ENCODE results near the gene HBP1.
"Not testable (repeated sequence)": the region's sequence is repeated elsewhere in the genome, so short reads cannot be mapped to it uniquely, and the experiment has no call there.

The HBP1 gene

DNA sequence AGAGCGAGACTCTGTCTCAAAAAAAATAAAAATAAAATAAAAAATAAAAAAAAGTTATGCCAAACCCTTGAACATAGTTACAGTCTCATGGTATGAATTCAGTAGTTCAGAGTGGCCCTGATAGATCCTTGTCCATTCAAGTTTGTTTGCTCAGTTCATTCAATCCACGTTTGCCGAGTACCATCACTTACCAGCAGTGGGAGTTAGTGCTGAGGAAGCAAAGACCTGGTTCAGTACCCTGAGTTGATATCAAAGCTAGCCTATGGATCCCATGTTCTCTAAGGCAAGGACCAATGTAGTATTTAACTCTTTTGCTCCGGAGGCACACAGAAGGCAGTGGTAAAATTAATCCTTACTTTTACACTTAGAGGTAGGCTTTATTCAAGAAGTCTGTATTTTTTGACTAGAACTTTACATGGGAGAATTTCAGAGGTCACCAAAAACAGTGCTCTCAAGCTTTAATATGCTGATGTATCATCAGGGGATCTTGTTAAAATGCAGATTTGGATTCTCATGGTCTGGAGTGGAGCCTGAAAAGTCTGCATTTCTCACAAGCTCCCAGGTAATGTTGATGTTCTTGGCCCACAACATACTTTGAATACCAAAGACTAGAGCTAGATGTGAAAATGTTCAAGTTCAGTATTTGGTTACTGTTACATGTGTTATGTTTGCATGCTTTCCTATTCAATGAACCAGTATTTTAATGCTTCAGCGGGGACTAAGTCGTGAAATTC lies 38.1 kb upstream of the HBP1 start:
- no peaks in the 10 kb centered on the region for H3K9me2 ChIP-seq (replicated peaks; ENCODE audit: insufficient read depth, low read length)
- no peaks in the 10 kb centered on the region for H3K27me3 ChIP-seq (ENCODE audit: low read length)
- no peaks in the 10 kb centered on the region for H4K20me1 ChIP-seq (ENCODE audit: low read depth, low read length)
- no peak overlapping the region for H3K9ac ChIP-seq (ENCODE audit: low read length)
- no peak for TF ChIP-seq EZH2phosphoT487 (conservative IDR thresholded peaks at IDR 0.05; ENCODE audit: low read length)
- TF ChIP-seq CTCF (IDR thresholded peaks at IDR 0.05; ENCODE audit: insufficient read depth, low read length, poor library complexity, severe bottlenecking): no peak
- no peak overlapping the region for H2AFZ ChIP-seq (ENCODE audit: low read depth, low read length, severe bottlenecking)
- H3K4me3 ChIP-seq (ENCODE audit: insufficient read depth, low read length, poor library complexity, severe bottlenecking): no peak overlapping the region
- H3F3A ChIP-seq (ENCODE audit: insufficient read depth): no peaks in the 10 kb centered on the region
- no peaks in the 10 kb centered on the region for H3K79me2 ChIP-seq (ENCODE audit: insufficient read depth, low read length)
- H3K36me3 ChIP-seq (ENCODE audit: low read length): no peaks in the 10 kb centered on the region
- H3K4me2 ChIP-seq (ENCODE audit: low read depth, low read length, poor library complexity, severe bottlenecking): no peak overlapping the region
- H3K27ac ChIP-seq (ENCODE audit: low read depth, low read length): no peak overlapping the region
- no peaks in the 10 kb centered on the region for H3K9me3 ChIP-seq (ENCODE audit: insufficient read depth, low read length)

GRCh38 chr7:107133396-107133795 lies 35.4 kb upstream of the HBP1 start:
- H3K27me3 ChIP-seq (ENCODE audit: low read length): no peaks in the 10 kb centered on the region
- H2AFZ ChIP-seq (ENCODE audit: low read depth, low read length, severe bottlenecking): no peak overlapping the region
- no peak overlapping the region for H3K4me2 ChIP-seq (ENCODE audit: low read depth, low read length, poor library complexity, severe bottlenecking)
- no peak overlapping the region for H3K27ac ChIP-seq (ENCODE audit: low read depth, low read length)
- H4K20me1 ChIP-seq (ENCODE audit: low read depth, low read length): no peaks in the 10 kb centered on the region
- no peaks in the 10 kb centered on the region for H3K36me3 ChIP-seq (ENCODE audit: low read length)
- H3F3A ChIP-seq (ENCODE audit: insufficient read depth): no peaks in the 10 kb centered on the region
- no peak overlapping the region for H3K4me3 ChIP-seq (ENCODE audit: insufficient read depth, low read length, poor library complexity, severe bottlenecking)
- H3K9me3 ChIP-seq (ENCODE audit: insufficient read depth, low read length): no peaks in the 10 kb centered on the region
- H3K9me2 ChIP-seq (replicated peaks; ENCODE audit: insufficient read depth, low read length): no peaks in the 10 kb centered on the region
- H3K9ac ChIP-seq (ENCODE audit: low read length): no peak overlapping the region
- H3K79me2 ChIP-seq (ENCODE audit: insufficient read depth, low read length): no peaks in the 10 kb centered on the region
- TF ChIP-seq EZH2phosphoT487 (conservative IDR thresholded peaks at IDR 0.05; ENCODE audit: low read length) (no peak), CTCF (IDR thresholded peaks at IDR 0.05; ENCODE audit: insufficient read depth, low read length, poor library complexity, severe bottlenecking) (no peak)

- no peaks in the 10 kb centered on the region for H3K27me3 ChIP-seq (ENCODE audit: low read length)
Measured at GRCh38 chr7:107138696-107139420, 29.9 kb upstream of the HBP1 start.

GRCh38 chr7:107143875-107144274 lies 24.9 kb upstream of the HBP1 start:
- not testable (repeated sequence) for H3F3A ChIP-seq (ENCODE audit: insufficient read depth); H3K9me3 ChIP-seq (ENCODE audit: insufficient read depth, low read length); H3K36me3 ChIP-seq (ENCODE audit: low read length); H3K27me3 ChIP-seq (ENCODE audit: low read length); H3K9ac ChIP-seq (ENCODE audit: low read length); H3K27ac ChIP-seq (ENCODE audit: low read depth, low read length); H2AFZ ChIP-seq (ENCODE audit: low read depth, low read length, severe bottlenecking); H3K4me3 ChIP-seq (ENCODE audit: insufficient read depth, low read length, poor library complexity, severe bottlenecking); H3K4me2 ChIP-seq (ENCODE audit: low read depth, low read length, poor library complexity, severe bottlenecking); H3K9me2 ChIP-seq (replicated peaks; ENCODE audit: insufficient read depth, low read length); H3K79me2 ChIP-seq (ENCODE audit: insufficient read depth, low read length); H4K20me1 ChIP-seq (ENCODE audit: low read depth, low read length)

More at GRCh38 chr7:107138696-107139420, 29.9 kb upstream of the HBP1 start:
- no peaks in the 10 kb centered on the region for H4K20me1 ChIP-seq (ENCODE audit: low read depth, low read length)
- no peaks in the 10 kb centered on the region for H3K9me2 ChIP-seq (replicated peaks; ENCODE audit: insufficient read depth, low read length)
- no peaks in the 10 kb centered on the region for H3K79me2 ChIP-seq (ENCODE audit: insufficient read depth, low read length)
- H3K9me3 ChIP-seq (ENCODE audit: insufficient read depth, low read length): no peaks in the 10 kb centered on the region
- H2AFZ ChIP-seq (ENCODE audit: low read depth, low read length, severe bottlenecking): no peak overlapping the region
- H3K4me2 ChIP-seq (ENCODE audit: low read depth, low read length, poor library complexity, severe bottlenecking): no peak overlapping the region
- no peaks in the 10 kb centered on the region for H3K36me3 ChIP-seq (ENCODE audit: low read length)
- H3K27ac ChIP-seq (ENCODE audit: low read depth, low read length): no peak overlapping the region
- H3F3A ChIP-seq (ENCODE audit: insufficient read depth): no peaks in the 10 kb centered on the region
- H3K9ac ChIP-seq (ENCODE audit: low read length): no peak overlapping the region
- TF ChIP-seq CTCF (IDR thresholded peaks at IDR 0.05; ENCODE audit: insufficient read depth, low read length, poor library complexity, severe bottlenecking): no peak
- no peak for TF ChIP-seq EZH2phosphoT487 (conservative IDR thresholded peaks at IDR 0.05; ENCODE audit: low read length)
- H3K4me3 ChIP-seq (ENCODE audit: insufficient read depth, low read length, poor library complexity, severe bottlenecking): no peak overlapping the region

Data from SU-DHL-6 (cell line).